Left cardiac atrium (tissue), 4 donors: ENCODE results near the gene PPA2. TPM values are rescaled to one million over a fixed set of nuclear protein-coding genes. Genes with fewer than 3 reads are reported as not detected.
"Not testable (repeated sequence)": the region's sequence is repeated elsewhere in the genome, so short reads cannot be mapped to it uniquely, and the experiment has no call there.

Source experiments
- ATAC-seq, 2 donors: fragments of 200-7000 bp; cut with Tn5 transposase; one replicate each; pipeline ENCODE4 v1.9.1; 2020; ENCODE audit warnings: mild to moderate bottlenecking in 2 of 2, moderate library complexity in 2 of 2
- DNase-seq: peaks from one replicate; pipeline ENCODE4 v3.0.0-alpha.2; 2020
- intact Hi-C, 2 donors: fragments of 100-400 bp; cut with DNase I; formaldehyde crosslinking; loops; one replicate each; pipeline versions ENCODE4 v1.14.1 to v1.15.1; 2022 to 2023
- long read RNA-seq: library from polyadenylated mRNA; unstranded; transcript quantifications from one replicate; pipeline ENCODE4 v2.0.0, GENCODE V29; 2021
- total RNA-seq, 2 donors: library from RNA; stranded (reverse); fragmentation: NEBNext Ultra II Directional; extraction: Animal tissue kit (Norgen Biotek cat#: 25700); gene quantifications; one replicate each; pipeline ENCODE4 v1.2.1, GENCODE V29; 2021
- donor health status: DM: no; HTN: yes; CAD: no.
- donor health status: DM: no; HTN: yes; CAD: no; lungs with severe emphysema.
- donor health status: DM: yes; HTN: yes; CAD: no.
- donor health status: Dilated cardiomyopathy.

Gene PPA2
- 100 to 1,000 TPM in 1 of 2 donors, 10 to 100 TPM in 1; 77.4 to 102 TPM for total RNA-seq
- long read RNA-seq, transcript PPA2-201 (12 exons, 1,684 nt), result major isoform, 22 of 39 reads
- long read RNA-seq, partial matches to known transcripts, result 0 of 39 reads
- long read RNA-seq, other reads (novel, unspliced or antisense), result 9 of 39 reads

- DNase-seq, result peak; percentile 94
- intact Hi-C loops, result loop anchor here (5.0 kb wide), 1 partner anchor 331 kb away; no protein-coding TSS in a partner anchor
- peak; percentile 95 to 97 for ATAC-seq
Observed at GRCh38 chr4:105473324-105474098, at the start of gene PPA2. Gene PPA2, minus strand, starts transcription at chr4:105474062. Its CDS starts 12 bp downstream, at chr4:105474050.

GRCh38 chr4:105520819-105521790 lies 47.2 kb upstream of the PPA2 start:
- DNase-seq, result peak; percentile 18

GRCh38 chr4:105510245-105510644 lies 36.4 kb upstream of the PPA2 start:
- DNase-seq (no peak), ATAC-seq (no peak)
- intact Hi-C loops, result no loop called here

More at GRCh38 chr4:105520819-105521790, 47.2 kb upstream of the PPA2 start:
- intact Hi-C loops, result loop anchor here (2.0 to 5.0 kb wide), 3 partner anchors 146 to 196 kb away; no protein-coding TSS in a partner anchor
- ATAC-seq, result peak in 1 of 2 donors; percentile 41

- ATAC-seq, result no peak
- intact Hi-C loops, result no loop called here
Observed at GRCh38 chr4:105509714-105510113, 35.9 kb upstream of the PPA2 start.

DNA sequence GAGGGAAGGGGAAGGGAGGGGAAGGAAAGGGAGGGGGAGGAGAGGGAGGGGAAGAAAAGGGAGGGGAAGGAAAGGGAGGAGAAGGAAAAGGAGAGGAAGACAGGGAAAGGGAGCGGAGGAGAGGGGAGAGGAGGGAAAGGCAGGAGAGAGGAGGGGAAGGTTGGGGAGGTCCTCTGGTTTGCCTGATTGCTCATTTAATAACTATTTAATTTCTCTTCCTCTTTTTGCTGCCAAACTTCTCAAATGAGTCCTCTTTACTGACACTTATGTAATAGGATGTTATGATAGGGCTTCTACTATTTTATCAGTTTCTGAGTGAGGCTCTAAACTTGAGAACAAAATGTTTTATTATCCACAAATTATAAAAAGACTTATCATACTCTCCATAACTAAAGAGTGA lies 35.4 kb upstream of the PPA2 start:
- intact Hi-C loops, result no loop called here
- ATAC-seq (peak in 1 of 2 donors; percentile 66), DNase-seq (no peak)

More at GRCh38 chr4:105509714-105510113, 35.9 kb upstream of the PPA2 start:
- no peak for DNase-seq

GRCh38 chr4:105504744-105505143 lies 30.9 kb upstream of the PPA2 start:
- ATAC-seq, result no peak
- intact Hi-C loops, result no loop called here
- DNase-seq, result no peak

DNA sequence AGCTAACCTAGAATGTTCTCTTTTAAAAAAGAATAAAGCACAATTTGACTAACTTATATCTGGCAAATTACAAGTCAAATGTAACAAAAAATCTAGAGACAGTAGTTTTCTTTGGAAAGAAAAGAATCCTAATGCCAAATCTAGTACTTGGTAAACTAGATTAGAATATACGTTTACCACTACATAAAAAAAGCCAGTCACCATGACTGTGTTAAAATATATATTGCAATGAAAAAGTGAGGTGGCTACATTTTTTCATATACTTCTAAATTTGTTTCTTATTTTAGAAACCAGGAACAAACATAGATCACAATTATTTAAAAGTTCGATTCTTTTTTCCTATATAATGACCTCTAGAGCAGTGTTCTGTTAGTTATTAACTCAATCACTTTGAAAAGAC lies 29.6 kb upstream of the PPA2 start:
- intact Hi-C loops, result no loop called here
- no peak for ATAC-seq
- no peak for DNase-seq

DNA sequence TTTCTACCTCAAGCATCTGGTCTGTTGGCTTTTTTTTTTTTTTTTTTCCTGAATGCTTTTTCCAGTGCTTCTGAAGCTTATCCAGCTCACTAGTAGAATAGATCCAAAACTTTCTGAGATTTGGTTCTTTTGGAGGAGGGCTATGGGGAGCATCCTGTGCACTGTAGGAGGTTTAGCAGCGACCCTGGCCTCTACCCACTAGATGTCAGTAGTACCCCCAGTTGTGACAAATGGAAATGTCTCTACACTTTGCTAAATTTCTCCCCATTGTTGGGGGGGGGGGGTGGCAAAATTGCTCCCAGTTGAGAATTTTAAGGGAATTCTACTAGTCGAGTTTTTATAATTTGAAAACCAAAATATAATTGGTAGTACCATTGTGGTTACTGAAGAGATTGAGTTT lies 23.0 kb upstream of the PPA2 start:
- intact Hi-C loops, result no loop called here
- ATAC-seq (no peak), DNase-seq (no peak)

- no peak for ATAC-seq
- DNase-seq, result no peak
- intact Hi-C loops, result no loop called here
Observed at GRCh38 chr4:105495667-105496066, 21.8 kb upstream of the PPA2 start.

- intact Hi-C loops, result no loop called here
- DNase-seq, result no peak
- ATAC-seq, result no peak
Observed at GRCh38 chr4:105490523-105490922, 16.7 kb upstream of the PPA2 start.

DNA sequence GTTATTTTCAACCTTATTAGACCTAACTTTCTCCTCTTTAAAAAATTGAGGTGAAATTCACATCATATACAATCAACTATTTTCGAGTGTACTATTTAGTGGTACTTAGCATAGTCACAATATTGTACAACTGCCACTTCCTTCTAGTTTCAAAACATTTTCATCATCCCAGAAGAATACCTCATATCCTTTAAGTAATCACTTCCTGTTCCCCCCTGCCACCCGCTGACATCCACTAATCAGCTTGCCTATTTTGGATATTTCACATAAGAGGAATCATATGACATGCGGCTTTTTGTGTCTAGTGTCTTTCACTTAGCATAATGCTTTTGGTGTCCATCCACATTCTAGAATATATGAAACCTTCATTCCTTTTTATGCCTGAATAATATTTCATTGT lies 10.0 kb upstream of the PPA2 start:
- DNase-seq (no peak), ATAC-seq (no peak)
- intact Hi-C loops, result no loop called here

DNA sequence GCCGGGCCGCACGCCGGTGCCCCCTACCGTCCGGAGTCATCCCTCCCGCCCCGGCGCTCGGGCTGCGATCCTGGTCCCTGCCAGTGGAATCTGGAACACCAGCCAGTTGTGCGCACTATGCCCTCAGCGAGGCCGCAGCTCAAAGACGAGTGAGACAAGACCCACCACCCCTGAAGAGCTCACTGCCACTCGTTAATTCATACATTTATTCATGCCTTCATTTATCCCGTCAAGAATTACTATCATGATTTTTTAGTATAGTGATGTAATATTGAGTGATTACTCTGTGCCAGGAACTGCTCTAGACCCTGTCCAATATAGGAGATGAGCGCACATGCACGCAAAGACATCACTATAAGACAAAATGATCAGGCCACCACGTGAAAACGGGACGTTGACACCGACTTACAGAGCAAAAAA lies 247 bp upstream of the PPA2 start:
- intact Hi-C loops, result loop anchor here (5.0 kb wide), 1 partner anchor 332 kb away; no protein-coding TSS in a partner anchor
- DNase-seq, result peak; percentile 90
- peak in 1 of 2 donors; percentile 1 for ATAC-seq

GRCh38 chr4:105472871-105473323 lies 965 bp downstream of the PPA2 start:
- DNase-seq, result no peak
- intact Hi-C loops, result loop anchor here (5.0 kb wide), 1 partner anchor 331 kb away; no protein-coding TSS in a partner anchor
- no peak for ATAC-seq

GRCh38 chr4:105471566-105472176 lies 2.2 kb downstream of the PPA2 start:
- ATAC-seq, result peak; percentile 25 to 31
- DNase-seq, result peak; percentile 43
- intact Hi-C loops, result loop anchor here (5.0 kb wide), 1 partner anchor 329 kb away; no protein-coding TSS in a partner anchor

DNA sequence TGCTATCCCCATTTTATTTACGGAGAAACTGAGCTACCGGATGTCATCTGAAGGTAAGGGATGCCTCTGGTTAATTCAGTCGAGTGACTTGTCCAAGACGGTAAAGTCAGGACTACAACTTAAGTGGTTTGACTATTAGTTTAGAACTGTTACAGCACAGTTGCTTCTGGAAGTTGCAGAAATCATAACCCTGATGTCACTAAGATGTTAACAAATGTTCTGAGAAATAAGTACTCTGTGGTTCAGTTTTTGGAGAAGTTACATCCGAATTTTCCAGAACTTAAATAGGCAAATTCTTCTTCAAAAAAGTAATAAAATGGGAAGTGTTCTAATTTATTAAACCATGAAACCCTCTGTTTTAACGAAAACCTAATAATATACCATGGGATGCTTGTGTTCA lies 3.1 kb downstream of the PPA2 start:
- ATAC-seq (no peak), DNase-seq (no peak)
- intact Hi-C loops, result loop anchor here (5.0 kb wide), 1 partner anchor 328 kb away; no protein-coding TSS in a partner anchor

GRCh38 chr4:105469736-105470135 lies 4.1 kb downstream of the PPA2 start:
- intact Hi-C loops, result loop anchor here (5.0 to 10.0 kb wide), 2 partner anchors 195 to 327 kb away; no protein-coding TSS in a partner anchor
- DNase-seq, result no peak
- no peak for ATAC-seq

DNA sequence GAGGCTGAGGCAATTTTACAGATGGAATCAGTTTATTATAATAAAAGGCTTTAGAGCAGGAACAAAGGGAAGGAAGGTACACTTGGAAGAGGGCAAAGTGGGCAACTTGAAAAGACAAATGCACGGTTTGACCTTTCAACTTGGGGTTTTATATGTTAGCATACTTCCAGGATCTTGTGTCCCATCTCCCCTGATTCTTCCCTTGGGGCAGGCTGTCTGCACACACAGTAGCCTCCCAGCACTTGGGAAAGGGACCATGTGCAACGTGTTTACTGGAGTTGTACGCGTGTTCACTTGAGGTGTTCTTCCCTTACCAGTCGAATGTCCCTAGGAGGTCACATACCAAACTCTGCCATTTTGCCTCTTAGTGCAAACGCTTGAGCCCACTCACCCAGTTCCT lies 7.3 kb downstream of the PPA2 start:
- ATAC-seq, result no peak
- DNase-seq, result no peak
- intact Hi-C loops, result loop anchor here in 1 of 2 donors (10.0 kb wide), 1 partner anchor 192 kb away; no protein-coding TSS in a partner anchor

DNA sequence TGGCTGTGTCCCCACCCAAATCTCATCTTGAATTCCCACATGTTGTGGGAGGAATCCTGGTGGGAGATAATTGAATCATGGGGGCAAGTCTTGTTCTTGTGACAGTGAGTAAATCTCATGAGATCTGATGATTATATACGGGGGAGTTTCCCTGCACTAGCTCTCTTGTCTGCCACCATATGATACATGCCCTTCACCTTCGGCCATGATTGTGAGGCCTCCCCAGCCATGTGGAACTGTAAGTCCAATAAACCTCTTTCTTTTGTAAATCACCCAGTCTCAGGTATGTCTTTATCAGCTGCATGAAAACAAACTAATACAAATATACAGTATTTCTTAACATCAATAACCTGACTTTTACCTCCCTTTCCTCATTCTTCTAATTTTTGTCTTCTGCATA lies 9.3 kb downstream of the PPA2 start:
- ATAC-seq, DNase-seq: not testable (repeated sequence)
- intact Hi-C loops, result loop anchor here in 1 of 2 donors (10.0 kb wide), 1 partner anchor 190 kb away; no protein-coding TSS in a partner anchor
